Common myeloid progenitor, CD34-positive (primary cell): ENCODE measurements around the gene FXYD7. TPM values are rescaled to one million over a fixed set of nuclear protein-coding genes. Genes with fewer than 3 reads are reported as not detected.

Experiments
- CTCF ChIA-PET: fragments of 350-600 bp; sonication (Branson Sonifier 250); formaldehyde crosslinking; loops from one replicate; lab custom pipeline; 2021; ENCODE audit warnings: antibody characterized with exemption; lab: Charles Lee
- POLR2A ChIA-PET: fragments of 350-600 bp; sonication (Branson Sonifier 250); formaldehyde crosslinking; loops from one replicate; lab custom pipeline; 2021; ENCODE audit warnings: antibody characterized with exemption; lab: Charles Lee
- DNase-seq, 3 donors: peaks; one replicate each; pipeline versions ENCODE4 v3.0.0 to v3.0.0-alpha.2; 2013
- H3K27ac ChIP-seq, 2 experiments: 1 replicate in 1 of 2; 2 replicates in 1 of 2; pipeline ENCODE4 v1.7.0; 2013; ENCODE audit warnings: inconsistent platforms in 2 of 2, low read length in 2 of 2, mild to moderate bottlenecking in 2 of 2, low read depth in 1 of 2, moderate library complexity in 1 of 2; ENCODE audit not compliant: severe bottlenecking in 2 of 2, insufficient read depth in 1 of 2, poor library complexity in 1 of 2
- H3K27me3 ChIP-seq, 5 experiments: replicated peaks in 2 of 5; 1 replicate in 3 of 5; 2 replicates in 2 of 5; pipeline versions ENCODE4 v1.6.1 to v1.7.0; 2013; ENCODE audit warnings: low read length in 4 of 5, mild to moderate bottlenecking in 2 of 5, moderate library complexity in 2 of 5, inconsistent platforms in 1 of 5; ENCODE audit not compliant: insufficient read depth in 5 of 5, control insufficient read depth in 4 of 5
- H3K36me3 ChIP-seq, 4 experiments: 1 replicate in 2 of 4; 2 replicates in 2 of 4; pipeline versions ENCODE4 v1.6.1 to v1.7.0; 2013; ENCODE audit warnings: low read length in 3 of 4, control low read depth in 1 of 4, mild to moderate bottlenecking in 1 of 4; ENCODE audit not compliant: control insufficient read depth in 4 of 4, insufficient read depth in 4 of 4
- H3K4me1 ChIP-seq, 4 experiments: 1 replicate in 3 of 4; 2 replicates in 1 of 4; pipeline versions ENCODE4 v1.6.1 to v1.7.1; 2013; ENCODE audit warnings: low read length in 3 of 4, mild to moderate bottlenecking in 3 of 4, control low read depth in 1 of 4, inconsistent platforms in 1 of 4, moderate library complexity in 1 of 4; ENCODE audit not compliant: control insufficient read depth in 4 of 4, insufficient read depth in 4 of 4; ENCODE audit errors: control extremely low read depth in 1 of 4
- H3K4me3 ChIP-seq, 7 experiments: 1 replicate in 4 of 7; 2 replicates in 3 of 7; pipeline versions ENCODE4 v1.5.1 to v1.7.0; 2013; ENCODE audit warnings: mild to moderate bottlenecking in 7 of 7, low read length in 6 of 7, moderate library complexity in 6 of 7, inconsistent platforms in 2 of 7, low read depth in 2 of 7, control low read depth in 1 of 7; ENCODE audit not compliant: insufficient read depth in 4 of 7, control insufficient read depth in 1 of 7; ENCODE audit errors: extremely low read depth in 1 of 7
- H3K9me3 ChIP-seq, 5 experiments: 1 replicate in 4 of 5; 2 replicates in 1 of 5; pipeline versions ENCODE4 v1.6.1 to v1.7.1; 2013; ENCODE audit warnings: low read length in 4 of 5, mild to moderate bottlenecking in 2 of 5, inconsistent platforms in 1 of 5, low read depth in 1 of 5, moderate library complexity in 1 of 5; ENCODE audit not compliant: control insufficient read depth in 4 of 5, insufficient read depth in 2 of 5; ENCODE audit errors: control extremely low read depth in 1 of 5
- WGBS: methylation state at CpG from one replicate; pipeline ENCODE4 v1.1.5; 2013; ENCODE audit not compliant: insufficient coverage; 5-methylcytosine and 5-hydroxymethylcytosine counted together
- polyA plus RNA-seq: library from polyadenylated mRNA; unstranded; fragments of 120-200 nt; gene quantifications from one replicate; pipeline ENCODE4 v1.2.1, GENCODE V29; 2013

Gene FXYD7, protein sequence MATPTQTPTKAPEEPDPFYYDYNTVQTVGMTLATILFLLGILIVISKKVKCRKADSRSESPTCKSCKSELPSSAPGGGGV
- 0.49 TPM for polyA plus RNA-seq

DNA sequence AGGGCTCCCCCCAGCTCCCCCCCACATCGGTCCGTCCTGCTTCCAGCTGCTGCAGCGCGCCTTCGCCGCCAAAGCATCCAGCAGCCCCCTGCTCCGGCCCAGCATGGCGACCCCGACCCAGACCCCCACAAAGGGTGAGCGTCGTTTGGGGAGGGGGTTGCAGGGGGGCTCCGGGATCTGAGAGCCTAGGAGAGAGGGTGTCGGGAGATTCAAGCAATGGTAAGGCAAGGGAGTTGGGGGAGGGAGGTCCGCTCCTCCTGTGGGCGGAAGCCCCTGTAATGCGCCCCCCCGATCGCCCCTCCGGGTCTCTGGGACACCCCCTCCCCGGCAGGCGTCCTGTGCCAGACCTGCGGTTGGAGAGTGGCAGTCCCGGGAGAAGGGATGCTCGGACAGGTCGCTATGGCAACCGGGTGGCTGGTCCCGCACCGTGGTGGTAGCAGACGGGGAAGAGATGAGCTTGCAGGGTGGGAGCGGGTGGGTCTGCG lies at the start of gene FXYD7:
Gene FXYD7, plus strand, starts transcription at position 25 of the 485 bp plus-strand sequence. Its CDS starts 79 bp downstream, at position 104.
- Histone ChIP-seq H3K9me3 (no peaks in the 10 kb centered on the region), H3K27ac (no peak within 1 kb of the TSS), H3K4me1 (peaks cover 0 to 46% (median 37%) of the 10 kb centered on the region in 4 experiments), H3K4me3 (peak within 1 kb of the TSS in 4 of 7 experiments; percentile 33 to 55 (median 46)), H3K27me3 (peaks cover 0 to 33% (median 17%) of the 10 kb centered on the region in 5 experiments), H3K36me3 (no peaks in the 10 kb centered on the region)
- ChIA-PET CTCF (interaction anchor here (0.8 to 5.6 kb wide), 9 partner anchors 8 to 171 kb away, joined by 3 to 38 read pairs (median 8); partner anchors contain the start of gene FXYD5), POLR2A (interaction anchor here (3.2 kb wide), 1 partner anchor 11 kb away, joined by 14 read pairs; the partner anchor contains the start of gene FXYD5)
- 0% methylated on average over 6 of the region's 31 CpGs for WGBS
- DNase-seq, result no peak

DNA sequence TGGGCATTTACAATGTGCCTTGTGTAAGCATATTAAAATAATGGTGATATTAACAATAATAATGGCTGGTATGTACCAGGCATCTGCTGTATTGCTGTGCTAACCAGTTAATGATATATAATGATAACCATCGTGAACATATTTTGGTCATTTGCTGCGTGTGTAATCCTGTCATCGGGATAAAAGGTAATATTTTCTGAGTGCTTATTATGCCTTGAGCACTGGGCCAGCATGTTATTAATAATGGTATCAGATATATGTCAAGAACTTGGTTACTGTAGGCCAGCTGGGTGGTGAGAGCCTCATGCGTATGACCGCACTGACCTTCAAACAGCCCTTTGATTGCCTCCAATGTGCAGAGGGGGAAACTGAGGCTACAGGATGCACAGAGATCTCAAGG lies 49.6 kb upstream of the FXYD7 start:
- Histone ChIP-seq H3K27ac (no peak overlapping the region), H3K4me1 (peaks cover 0 to 10% (median 7%) of the 10 kb centered on the region in 4 experiments), H3K27me3 (peaks cover 0 to 2% (median 0%) of the 10 kb centered on the region in 5 experiments), H3K4me3 (no peak overlapping the region), H3K9me3 (no peaks in the 10 kb centered on the region), H3K36me3 (no peaks in the 10 kb centered on the region)
- ChIA-PET CTCF (interaction anchor here (1.0 to 1.6 kb wide), 5 partner anchors 19 to 126 kb away, joined by 3 to 7 read pairs (median 4); no protein-coding TSS in a partner anchor), POLR2A (interaction anchor here (0.7 kb wide), 1 partner anchor 9 kb away, joined by 4 read pairs; no protein-coding TSS in a partner anchor)
- no peak for DNase-seq
- WGBS, result 100% methylated on average over 5 of the region's 5 CpGs

DNA sequence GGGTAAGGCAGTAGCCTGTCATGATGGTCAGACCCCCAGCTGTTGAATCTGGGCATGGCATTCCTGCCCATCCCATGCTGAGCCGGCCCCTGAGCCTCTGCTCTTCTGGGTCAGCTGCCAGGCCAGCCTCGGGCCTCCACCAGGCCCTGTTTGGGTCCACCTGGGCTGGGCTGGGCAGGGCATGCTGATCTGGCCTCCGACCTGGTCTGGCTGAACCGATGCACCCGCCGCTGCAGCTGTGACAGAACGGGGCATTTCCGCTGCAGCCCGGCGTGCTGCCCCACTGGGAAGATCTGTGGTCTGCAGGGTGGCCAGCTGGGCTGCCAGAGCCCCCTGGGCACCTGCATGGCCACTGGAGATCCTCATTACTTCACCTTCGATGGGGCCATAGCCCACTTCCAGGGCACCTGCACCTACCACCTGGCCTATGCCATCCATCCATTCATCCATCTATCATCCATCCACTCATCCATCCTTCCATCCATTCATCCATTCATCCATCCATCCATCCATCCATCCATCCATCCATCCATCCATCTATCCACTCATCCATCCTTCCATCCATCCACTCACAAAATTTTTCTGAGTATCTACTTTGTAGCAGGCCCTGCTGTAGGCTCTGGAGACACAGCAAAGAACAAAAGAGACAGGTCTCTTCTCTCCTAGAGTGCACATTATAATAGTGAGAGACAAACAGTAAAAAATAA lies 49.0 kb upstream of the FXYD7 start:
- DNase-seq, result no peak
- H3K4me1 ChIP-seq, result peaks cover 0 to 9% (median 5%) of the 10 kb centered on the region in 4 experiments
- WGBS, result 97% methylated on average over 10 of the region's 11 CpGs
- H3K27me3 ChIP-seq, result peaks cover 0 to 2% (median 0%) of the 10 kb centered on the region in 5 experiments
- CTCF ChIA-PET, result interaction anchor here (1.0 to 1.6 kb wide), 3 partner anchors 20 to 49 kb away, joined by 3 to 7 read pairs (median 4); no protein-coding TSS in a partner anchor
- POLR2A ChIA-PET, result interaction anchor here (0.7 kb wide), 1 partner anchor 8 kb away, joined by 4 read pairs; no protein-coding TSS in a partner anchor
- no peaks in the 10 kb centered on the region for H3K9me3 ChIP-seq
- H3K36me3 ChIP-seq, result no peaks in the 10 kb centered on the region
- no peak overlapping the region for H3K27ac ChIP-seq
- H3K4me3 ChIP-seq, result no peak overlapping the region

DNA sequence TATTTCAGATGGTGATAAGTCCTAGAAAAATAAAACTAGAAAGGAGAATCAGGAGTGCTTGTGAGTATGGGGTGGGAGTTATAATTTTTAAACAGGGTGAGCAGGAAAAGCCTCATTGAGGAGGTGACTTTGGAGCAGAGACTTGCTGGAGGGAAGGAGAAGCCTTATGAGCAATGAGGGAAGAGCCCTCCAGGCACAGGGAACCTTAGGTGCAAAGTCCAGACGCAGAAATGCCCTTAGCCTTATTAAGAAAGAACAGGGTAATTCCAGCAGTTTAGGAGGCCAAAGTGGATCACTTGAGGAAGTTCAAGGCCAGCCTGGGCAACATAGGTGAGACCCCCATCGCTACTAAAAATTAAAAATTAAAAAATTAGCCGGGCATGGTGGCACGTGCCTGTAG lies 48.4 kb upstream of the FXYD7 start:
- DNase-seq, result no peak
- Histone ChIP-seq H3K36me3 (no peaks in the 10 kb centered on the region), H3K9me3 (no peaks in the 10 kb centered on the region), H3K4me3 (no peak overlapping the region), H3K4me1 (peaks cover 0 to 9% (median 5%) of the 10 kb centered on the region in 4 experiments), H3K27me3 (peaks cover 0 to 2% (median 0%) of the 10 kb centered on the region in 5 experiments), H3K27ac (no peak overlapping the region)
- POLR2A ChIA-PET, result no interaction called here
- CTCF ChIA-PET, result no interaction called here
- 100% methylated on average over 4 of the region's 4 CpGs for WGBS

DNA sequence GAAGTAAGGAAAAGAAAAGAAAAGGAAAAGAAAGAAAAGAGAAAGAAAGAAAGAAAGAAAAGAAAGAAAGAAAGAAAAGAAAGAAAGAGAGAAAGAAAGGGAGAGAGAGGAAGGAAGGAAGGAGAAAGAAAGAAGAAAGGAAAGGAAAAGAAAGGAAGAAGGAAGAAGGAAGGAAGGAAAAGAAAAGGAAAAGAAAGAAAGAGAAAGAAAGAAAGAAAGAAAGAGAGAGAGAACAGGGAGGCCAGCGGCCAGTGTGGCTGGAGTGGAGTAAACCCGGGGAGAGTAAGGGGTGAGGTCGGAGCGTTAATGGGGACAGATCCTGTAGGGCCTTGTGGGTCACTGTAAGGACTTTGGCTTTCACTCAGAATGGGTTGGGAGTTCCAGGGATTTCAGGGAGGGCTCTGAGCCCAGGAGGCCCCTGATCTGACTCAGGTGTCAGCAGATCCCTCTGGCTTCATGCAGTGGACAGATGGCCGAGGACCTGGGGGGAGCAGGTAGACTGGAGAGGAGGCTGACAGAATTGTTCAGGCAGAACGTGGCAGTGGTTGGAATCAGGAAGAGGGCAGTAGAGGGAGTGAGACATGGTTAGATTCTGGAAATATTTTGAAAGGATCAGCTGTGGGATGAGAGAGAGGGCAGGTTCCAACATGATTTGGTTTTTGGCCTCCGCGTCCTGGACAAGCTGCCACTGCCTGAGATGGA lies 47.2 kb upstream of the FXYD7 start:
- no peak for DNase-seq
- H3K4me3 ChIP-seq, result no peak overlapping the region
- 92% methylated on average over 6 of the region's 8 CpGs for WGBS
- peaks cover 0 to 1% (median 0%) of the 10 kb centered on the region in 5 experiments for H3K27me3 ChIP-seq
- H3K27ac ChIP-seq, result no peak overlapping the region
- no peaks in the 10 kb centered on the region for H3K9me3 ChIP-seq
- CTCF ChIA-PET, result interaction anchor here (0.7 to 1.5 kb wide), 2 partner anchors 17 to 28 kb away, joined by 3 to 9 read pairs; no protein-coding TSS in a partner anchor
- H3K4me1 ChIP-seq, result peaks cover 0 to 2% (median 2%) of the 10 kb centered on the region in 4 experiments
- POLR2A ChIA-PET, result no interaction called here
- H3K36me3 ChIP-seq, result no peaks in the 10 kb centered on the region

DNA sequence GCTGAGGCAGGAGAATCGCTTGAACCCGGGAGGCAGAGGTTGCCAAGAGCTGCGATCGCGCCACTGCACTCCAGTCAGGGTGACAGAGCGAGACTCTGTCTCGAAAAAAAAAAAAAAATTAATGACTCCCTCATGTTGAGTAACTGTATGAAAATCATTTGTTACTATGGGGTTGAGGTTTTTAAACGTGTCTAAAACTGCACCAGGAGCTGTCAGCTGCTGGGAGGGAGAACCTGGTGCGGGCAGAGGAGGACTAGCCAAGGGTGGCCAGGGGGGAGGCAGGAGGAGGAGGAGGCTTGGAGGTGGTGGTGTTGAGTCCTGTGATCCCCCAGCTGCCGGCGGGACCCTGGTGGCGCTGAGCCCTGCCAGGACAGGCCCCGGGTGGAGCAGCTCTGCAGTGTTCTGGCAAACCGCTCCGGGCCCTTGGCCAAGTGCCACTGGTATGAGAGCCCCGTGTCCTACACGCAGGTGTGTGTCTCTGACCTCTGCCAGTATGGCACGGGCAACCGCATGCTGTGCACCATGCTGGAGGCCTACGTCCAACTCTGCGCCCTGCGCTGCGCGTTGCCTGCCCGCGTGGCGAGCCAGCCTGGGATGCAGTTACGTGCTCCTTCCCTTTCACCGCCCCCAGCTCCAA lies 44.5 kb upstream of the FXYD7 start:
- 91% methylated on average over 25 of the region's 29 CpGs for WGBS
- POLR2A ChIA-PET, result no interaction called here
- no peak for DNase-seq
- no peaks in the 10 kb centered on the region for H3K27me3 ChIP-seq
- H3K36me3 ChIP-seq, result no peaks in the 10 kb centered on the region
- CTCF ChIA-PET, result interaction anchor here (0.7 to 3.2 kb wide), 6 partner anchors 8 to 364 kb away, joined by 3 to 14 read pairs (median 3); no protein-coding TSS in a partner anchor
- H3K27ac ChIP-seq, result no peak overlapping the region
- no peaks in the 10 kb centered on the region for H3K9me3 ChIP-seq
- H3K4me3 ChIP-seq, result no peak overlapping the region
- H3K4me1 ChIP-seq, result no peaks in the 10 kb centered on the region
